ENCODE measurements around the gene DDX51.

DNA sequence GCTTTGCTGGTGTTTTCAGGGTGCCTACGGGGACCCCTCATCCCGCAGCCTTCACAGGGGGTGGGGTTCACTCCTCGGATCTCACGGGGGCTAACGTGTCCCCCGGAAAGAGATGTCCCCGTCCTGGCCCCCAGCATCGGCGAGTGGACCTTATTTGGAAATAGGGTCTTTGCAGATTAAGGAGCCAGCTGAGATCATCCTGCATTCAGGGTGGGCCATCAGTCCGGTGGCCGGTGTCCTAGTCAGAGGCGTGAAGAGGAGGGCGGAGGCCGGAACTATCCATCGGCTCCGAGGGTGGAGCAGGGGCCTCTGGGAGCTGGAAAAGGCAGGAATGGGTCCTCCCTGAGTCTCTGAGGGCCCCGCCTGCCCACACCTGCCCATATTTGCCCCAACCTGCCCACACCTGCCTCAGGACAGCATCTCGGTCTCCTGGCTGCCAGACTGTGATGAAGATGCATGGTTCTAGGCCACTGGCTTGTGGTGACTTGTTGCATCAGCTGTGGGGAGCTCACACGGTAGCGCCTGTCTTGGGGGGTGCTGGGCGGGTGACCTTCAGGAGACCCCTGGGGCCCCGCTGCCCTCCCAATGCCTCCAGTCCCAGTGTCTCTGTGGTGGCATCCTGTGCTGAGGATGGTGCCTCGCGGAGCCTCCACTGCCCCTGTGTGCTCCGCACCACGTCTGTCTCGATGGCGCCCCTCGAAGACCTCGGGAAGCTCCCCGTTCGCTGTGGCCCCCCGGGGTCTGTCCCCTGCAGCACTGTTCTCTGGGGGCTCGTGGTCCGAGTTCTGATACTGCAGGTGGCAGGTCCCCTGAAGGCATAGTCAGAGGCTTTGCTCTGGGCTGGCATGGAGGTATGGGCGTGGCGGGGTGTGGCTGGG, 14.8 kb upstream of the DDX51 start:
- TF ChIP-seq, protein P1, sequence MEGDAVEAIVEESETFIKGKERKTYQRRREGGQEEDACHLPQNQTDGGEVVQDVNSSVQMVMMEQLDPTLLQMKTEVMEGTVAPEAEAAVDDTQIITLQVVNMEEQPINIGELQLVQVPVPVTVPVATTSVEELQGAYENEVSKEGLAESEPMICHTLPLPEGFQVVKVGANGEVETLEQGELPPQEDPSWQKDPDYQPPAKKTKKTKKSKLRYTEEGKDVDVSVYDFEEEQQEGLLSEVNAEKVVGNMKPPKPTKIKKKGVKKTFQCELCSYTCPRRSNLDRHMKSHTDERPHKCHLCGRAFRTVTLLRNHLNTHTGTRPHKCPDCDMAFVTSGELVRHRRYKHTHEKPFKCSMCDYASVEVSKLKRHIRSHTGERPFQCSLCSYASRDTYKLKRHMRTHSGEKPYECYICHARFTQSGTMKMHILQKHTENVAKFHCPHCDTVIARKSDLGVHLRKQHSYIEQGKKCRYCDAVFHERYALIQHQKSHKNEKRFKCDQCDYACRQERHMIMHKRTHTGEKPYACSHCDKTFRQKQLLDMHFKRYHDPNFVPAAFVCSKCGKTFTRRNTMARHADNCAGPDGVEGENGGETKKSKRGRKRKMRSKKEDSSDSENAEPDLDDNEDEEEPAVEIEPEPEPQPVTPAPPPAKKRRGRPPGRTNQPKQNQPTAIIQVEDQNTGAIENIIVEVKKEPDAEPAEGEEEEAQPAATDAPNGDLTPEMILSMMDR (IDR thresholded peaks at IDR 0.05), result no peak
- TF ChIP-seq POLR2A (IDR thresholded peaks at IDR 0.05), result no peak
